ENCODE data around the gene DRAP1.

GRCh38 chr11:65958291-65958690, 39.1 kb downstream of the DRAP1 start:
- TF ChIP-seq CTCF (IDR thresholded peaks at IDR 0.05) (no peak), EP300 (IDR thresholded peaks at IDR 0.05) (no peak), POLR2A (IDR thresholded peaks at IDR 0.05) (no peak)
